GM12878 (cell line): ENCODE results near the gene DENR. TPM values are rescaled to one million over a fixed set of nuclear protein-coding genes. Genes with fewer than 3 reads are reported as not detected.

Experiments
- ATAC-seq: fragments of 200-7000 bp; cut with Tn5 transposase; 3 replicates; pipeline ENCODE4 v1.9.1; 2020; ENCODE audit warnings: mild to moderate bottlenecking, moderate library complexity
- BruUV-seq: library from RNA; stranded (reverse); fragments of 400-500 nt; replicated peaks from 2 replicates; lab custom pipeline; 2021; lab: Mats Ljungman, UMichigan
- CTCF ChIA-PET: fragments of 300-600 bp; sonication (Branson Sonifier 250); formaldehyde crosslinking; extraction: SDS; loops from one replicate; lab custom pipeline; 2021; ENCODE audit warnings: inconsistent platforms; lab: Yijun Ruan, JAX
- POLR2A ChIA-PET: fragments of 350-600 bp; formaldehyde crosslinking; extraction: SDS; loops from one replicate; lab custom pipeline; 2021; ENCODE audit warnings: inconsistent platforms; lab: Charles Lee
- RAD21 ChIA-PET: fragments of 300-600 bp; sonication (Branson Sonifier 250); formaldehyde crosslinking; loops from one replicate; lab custom pipeline; 2023; ENCODE audit warnings: antibody characterized with exemption; ENCODE audit not compliant: unreplicated experiment; lab: Charles Lee
- SMC1A ChIA-PET: fragments of 300-600 bp; sonication (Branson Sonifier 250); formaldehyde crosslinking; loops from one replicate; lab custom pipeline; 2023; ENCODE audit not compliant: unreplicated experiment, uncharacterized antibody; lab: Charles Lee
- DNase-seq: peaks from one replicate; pipeline ENCODE4 v3.0.0-alpha.2; 2011; ENCODE audit warnings: low read depth, low spot score
- FAIRE-seq: peaks from 3 replicates; lab custom pipeline; 2011; peaks lifted over from hg19 to GRCh38; lab: Jason Lieb, UNC
- H2AFZ ChIP-seq: 2 replicates; pipeline ENCODE4 v1.6.0; 2011; ENCODE audit warnings: low read depth, low read length, control low read depth; ENCODE audit not compliant: control insufficient read depth
- H3K27ac ChIP-seq: 2 replicates; pipeline ENCODE4 v1.5.1; 2011; ENCODE audit warnings: control low read depth; ENCODE audit not compliant: control insufficient read depth, insufficient read depth
- H3K27me3 ChIP-seq, 2 experiments: replicated peaks in 1 of 2; 2 replicates each; pipeline versions ENCODE4 v1.6.0 to v1.6.1; 2011; ENCODE audit warnings: low read length in 1 of 2; ENCODE audit not compliant: control insufficient read depth in 2 of 2, insufficient read depth in 2 of 2
- H3K36me3 ChIP-seq, 2 experiments: 2 replicates each; pipeline ENCODE4 v1.5.1; 2011; ENCODE audit warnings: low read length in 1 of 2; ENCODE audit not compliant: control insufficient read depth in 2 of 2, insufficient read depth in 2 of 2
- H3K4me1 ChIP-seq: 2 replicates; pipeline ENCODE4 v1.6.1; 2011; ENCODE audit warnings: mild to moderate bottlenecking, low read length, moderate library complexity, mixed read lengths; ENCODE audit not compliant: control insufficient read depth, insufficient read depth
- H3K4me2 ChIP-seq: 2 replicates; pipeline ENCODE4 v1.6.0; 2011; ENCODE audit warnings: control low read depth; ENCODE audit not compliant: control insufficient read depth, insufficient read depth
- H3K4me3 ChIP-seq: fragments of 200-600 bp; sonication (generic); 2 replicates; pipeline ENCODE4 v1.5.1; 2016
- H3K79me2 ChIP-seq: 2 replicates; pipeline ENCODE4 v1.6.0; 2011; ENCODE audit warnings: low read length; ENCODE audit not compliant: control insufficient read depth, insufficient read depth
- H3K9ac ChIP-seq: 2 replicates; pipeline ENCODE4 v1.8.0; 2011; ENCODE audit warnings: low read length, control low read depth, mixed read lengths; ENCODE audit not compliant: control insufficient read depth, insufficient read depth
- H3K9me3 ChIP-seq: replicated peaks from 3 replicates; pipeline ENCODE4 v1.5.1; 2011; ENCODE audit warnings: mild to moderate bottlenecking, low read length; ENCODE audit not compliant: control insufficient read depth, insufficient read depth
- H4K20me1 ChIP-seq: 2 replicates; pipeline ENCODE4 v1.6.0; 2011; ENCODE audit not compliant: control insufficient read depth, insufficient read depth
- CEBPZ ChIP-seq: fragments of 150-350 bp; IDR thresholded peaks from 2 replicates; pipeline ENCODE4 v1.6.1; 2016; ENCODE audit warnings: low read depth, low read length
- HDAC2 ChIP-seq: fragments of 200-600 bp; sonication (generic); IDR thresholded peaks from 2 replicates; pipeline ENCODE4 v1.6.1; 2017
- ZBTB4 ChIP-seq: fragments of 450-650 bp; formaldehyde crosslinking; IDR thresholded peaks from 2 replicates; pipeline ENCODE4 v1.4.0; 2022; ENCODE audit warnings: mild to moderate bottlenecking, moderate library complexity
- WGBS: methylation state at CpG from one replicate; pipeline ENCODE4 v1.1.6; 2016; ENCODE audit warnings: low lambda C conversion rate; ENCODE audit not compliant: insufficient replicate concordance, insufficient coverage; ENCODE audit errors: missing lambda C conversion rate; 5-methylcytosine and 5-hydroxymethylcytosine counted together
- in situ Hi-C: fragments of 300-500 bp; cut with MboI; formaldehyde crosslinking; loops from 9 replicates; pipeline ENCODE4 v1.14.3; 2018; ENCODE audit warnings: mixed read lengths
- intact Hi-C: fragments of 100-400 bp; cut with micrococcal nuclease; formaldehyde crosslinking; loops from one replicate; pipeline ENCODE4 v1.14.2; 2022; ENCODE audit not compliant: unreplicated experiment
- polyA plus RNA-seq, 11 experiments: library from polyadenylated mRNA; depleted of rRNA in 4 of 11; unstranded in 6 of 11; stranded (reverse) in 5 of 11; fragments of >200 nt; fragmentation: Nextera tagmentation in 4 of 11; fragmentation: Illumina TruSeq in 1 of 11; extraction: Ambion mirVana in 4 of 11; extraction: Trizol in 1 of 11; gene quantifications; 1 replicate in 1 of 11; 2 replicates in 10 of 11; pipeline versions ENCODE4 v1.2.1 to v1.2.3, GENCODE V29; 2011 to 2016; ENCODE audit warnings: inconsistent platforms in 2 of 11, missing spikeins in 2 of 11, low read depth in 1 of 11
- total RNA-seq, 4 experiments: library from RNA; depleted of rRNA in 3 of 4; stranded (reverse); fragments of >200 nt in 3 of 4; fragmentation: Illumina TruSeq in 1 of 4; extraction: Trizol in 1 of 4; gene quantifications; 2 replicates each; pipeline versions ENCODE4 v1.2.1 to v1.2.3, GENCODE V29; 2013 to 2021

DENR gene
- total and polyA plus RNA-seq, 10 of the 15 experiments (the other 5 are each of a cell fraction or from before 2014, with no cell fraction given): 29.4 to 97.7 (median 58.3) TPM

- TF ChIP-seq ZBTB4 (no peak), HDAC2 (no peak)
These were observed 2.2 kb downstream of the DENR start (continued) for GRCh38 chr12:122754790-122755189.

- in situ Hi-C loops: no loop called here
- ChIA-PET POLR2A (no interaction called here), CTCF (interaction anchor here (0.9 to 2.6 kb wide), 3 partner anchors 120 to 402 kb away, joined by 3 to 7 read pairs (median 4); no protein-coding TSS in a partner anchor), SMC1A (interaction anchor here (0.6 to 1.5 kb wide), 4 partner anchors 9 to 564 kb away, joined by 3 to 6 read pairs (median 3); no protein-coding TSS in a partner anchor), RAD21 (no interaction called here)
- 94% methylated on average over 1 of the region's 1 CpG for WGBS
- Histone ChIP-seq H3K27ac (no peak overlapping the region), H3K4me1 (peaks cover 7% of the 10 kb centered on the region; the same call in 1 of the 2 replicates), H3K27me3 (no peaks in the 10 kb centered on the region), H4K20me1 (no peaks in the 10 kb centered on the region; the same call in 1 of the 2 replicates), H3K36me3 (peaks cover 3 to 27% of the 10 kb centered on the region in 2 experiments; a peak in 3 of 4 replicates), H3K9ac (no peak overlapping the region), H3K4me2 (no peak overlapping the region), H3K4me3 (no peak overlapping the region), H3K9me3 (no peaks in the 10 kb centered on the region), H2AFZ (no peak overlapping the region), H3K79me2 (peaks cover 28% of the 10 kb centered on the region)
- intact Hi-C loops: no loop called here
- ATAC-seq (no peak), DNase-seq (no peak), FAIRE-seq (no peak)
- no peak for TF ChIP-seq CEBPZ
- BruUV-seq: no TSS peak
These were observed 4.9 kb downstream of the DENR start for GRCh38 chr12:122757568-122757967.
